Osteocyte (in vitro differentiated cells): Measurements from ENCODE around the gene UGGT2. TPM values are rescaled to one million over a fixed set of nuclear protein-coding genes. Genes with fewer than 3 reads are reported as not detected.
"Not testable (repeated sequence)": the region's sequence is repeated elsewhere in the genome, so short reads cannot be mapped to it uniquely, and the experiment has no call there.

Source experiments
- DNase-seq: peaks from one replicate; pipeline ENCODE4 v3.0.0; 2021; ENCODE audit warnings: mixed read lengths; ENCODE audit not compliant: unreplicated experiment; ENCODE audit errors: extremely low spot score
- H3K27ac Mint-ChIP-seq: one replicate; pipeline ENCODE4 v1.8.0; 2021; ENCODE audit warnings: mild to moderate bottlenecking, mixed read lengths; ENCODE audit not compliant: unreplicated experiment
- H3K27me3 Mint-ChIP-seq: one replicate; pipeline ENCODE4 v1.8.0; 2021; ENCODE audit warnings: mixed read lengths; ENCODE audit not compliant: unreplicated experiment
- H3K36me3 Mint-ChIP-seq: one replicate; pipeline ENCODE4 v1.8.0; 2021; ENCODE audit warnings: mixed read lengths; ENCODE audit not compliant: unreplicated experiment
- H3K4me1 Mint-ChIP-seq: one replicate; pipeline ENCODE4 v1.8.0; 2021; ENCODE audit warnings: mixed read lengths; ENCODE audit not compliant: unreplicated experiment
- H3K4me3 Mint-ChIP-seq: one replicate; pipeline ENCODE4 v1.8.0; 2021; ENCODE audit warnings: mild to moderate bottlenecking, moderate library complexity, mixed read lengths; ENCODE audit not compliant: unreplicated experiment
- H3K9me3 Mint-ChIP-seq: one replicate; pipeline ENCODE4 v1.8.0; 2021; ENCODE audit warnings: mixed read lengths; ENCODE audit not compliant: unreplicated experiment
- total RNA-seq: library from RNA; stranded (reverse); gene quantifications from 2 replicates; pipeline ENCODE4 v1.2.1, GENCODE V29; 2021
- TF ChIP-seq, protein P1 (sequence below): fragments of 200-600 bp; sonication (generic); IDR thresholded peaks from 2 replicates; pipeline ENCODE4 v1.5.0; 2021; ENCODE audit warnings: antibody characterized with exemption, mild to moderate bottlenecking, moderate library complexity

UGGT2 gene
- total RNA-seq, 1 donor from 2014 or later, result 34.1 TPM

DNA sequence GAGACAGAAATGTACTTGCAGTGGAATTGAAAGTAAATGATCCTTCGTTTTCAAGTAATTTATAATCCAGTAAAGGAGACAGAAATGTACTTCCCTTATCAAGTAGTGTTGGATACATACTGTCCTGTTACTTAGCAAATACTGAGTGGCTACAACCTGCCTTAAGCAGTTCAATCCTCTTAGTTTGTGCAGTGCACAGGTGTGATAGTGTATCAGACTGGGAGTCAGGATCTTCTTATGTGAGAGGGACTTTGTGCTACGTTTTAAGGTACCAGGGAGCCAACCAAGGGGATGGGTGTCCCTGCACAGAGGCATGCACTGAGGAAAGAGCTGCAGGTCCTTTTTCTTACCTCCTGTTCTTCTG is 265.1 kb downstream of the UGGT2 start:
- Mint-ChIP-seq H3K27ac (peak overlapping the region; percentile 53), H3K4me1 (peaks cover 30% of the 10 kb centered on the region), H3K4me3 (no peak overlapping the region), H3K36me3 (peaks cover 37% of the 10 kb centered on the region), H3K27me3 (no peaks in the 10 kb centered on the region), H3K9me3 (peaks cover 8% of the 10 kb centered on the region)
- DNase-seq, result no peak
- TF ChIP-seq, protein P1, sequence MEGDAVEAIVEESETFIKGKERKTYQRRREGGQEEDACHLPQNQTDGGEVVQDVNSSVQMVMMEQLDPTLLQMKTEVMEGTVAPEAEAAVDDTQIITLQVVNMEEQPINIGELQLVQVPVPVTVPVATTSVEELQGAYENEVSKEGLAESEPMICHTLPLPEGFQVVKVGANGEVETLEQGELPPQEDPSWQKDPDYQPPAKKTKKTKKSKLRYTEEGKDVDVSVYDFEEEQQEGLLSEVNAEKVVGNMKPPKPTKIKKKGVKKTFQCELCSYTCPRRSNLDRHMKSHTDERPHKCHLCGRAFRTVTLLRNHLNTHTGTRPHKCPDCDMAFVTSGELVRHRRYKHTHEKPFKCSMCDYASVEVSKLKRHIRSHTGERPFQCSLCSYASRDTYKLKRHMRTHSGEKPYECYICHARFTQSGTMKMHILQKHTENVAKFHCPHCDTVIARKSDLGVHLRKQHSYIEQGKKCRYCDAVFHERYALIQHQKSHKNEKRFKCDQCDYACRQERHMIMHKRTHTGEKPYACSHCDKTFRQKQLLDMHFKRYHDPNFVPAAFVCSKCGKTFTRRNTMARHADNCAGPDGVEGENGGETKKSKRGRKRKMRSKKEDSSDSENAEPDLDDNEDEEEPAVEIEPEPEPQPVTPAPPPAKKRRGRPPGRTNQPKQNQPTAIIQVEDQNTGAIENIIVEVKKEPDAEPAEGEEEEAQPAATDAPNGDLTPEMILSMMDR, result no peak

DNA sequence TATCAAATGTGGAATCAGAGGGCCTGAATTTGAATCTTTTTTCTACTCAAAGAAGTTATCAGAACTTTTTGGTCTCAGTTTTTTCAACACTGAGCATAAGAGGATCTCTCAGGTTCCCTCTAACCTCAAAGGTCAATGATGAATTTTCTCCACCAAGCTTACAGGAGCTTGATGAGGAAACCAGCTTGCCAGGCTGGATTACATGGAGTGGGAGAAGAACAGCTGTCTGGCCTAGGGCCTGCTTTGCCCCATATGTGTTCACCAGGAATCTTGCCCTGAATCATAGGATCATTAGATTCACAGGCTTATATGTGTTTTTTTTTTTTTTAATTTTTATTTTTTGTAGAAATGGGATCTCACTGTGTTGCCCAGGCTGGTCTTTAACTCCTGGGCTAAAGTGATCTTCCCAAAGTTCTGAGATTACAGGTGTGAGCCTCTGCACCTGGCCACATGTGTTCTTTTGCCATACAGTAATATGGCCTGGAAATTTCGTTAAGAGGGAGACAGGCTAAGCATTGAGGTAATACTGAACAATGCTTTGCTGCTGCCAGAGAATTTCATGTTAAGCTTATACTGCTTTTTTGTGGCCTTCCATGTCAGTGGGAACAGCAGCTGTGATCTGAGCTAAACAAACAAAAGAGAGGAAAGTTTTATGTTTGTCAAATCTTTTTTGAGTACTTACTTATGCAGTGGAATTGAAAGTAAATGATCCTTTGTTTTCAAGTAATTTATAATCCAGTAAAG is 265.7 kb downstream of the UGGT2 start:
- no peak for DNase-seq
- Mint-ChIP-seq H3K27ac (peak overlapping the region; percentile 53), H3K36me3 (peaks cover 38% of the 10 kb centered on the region)

DNA sequence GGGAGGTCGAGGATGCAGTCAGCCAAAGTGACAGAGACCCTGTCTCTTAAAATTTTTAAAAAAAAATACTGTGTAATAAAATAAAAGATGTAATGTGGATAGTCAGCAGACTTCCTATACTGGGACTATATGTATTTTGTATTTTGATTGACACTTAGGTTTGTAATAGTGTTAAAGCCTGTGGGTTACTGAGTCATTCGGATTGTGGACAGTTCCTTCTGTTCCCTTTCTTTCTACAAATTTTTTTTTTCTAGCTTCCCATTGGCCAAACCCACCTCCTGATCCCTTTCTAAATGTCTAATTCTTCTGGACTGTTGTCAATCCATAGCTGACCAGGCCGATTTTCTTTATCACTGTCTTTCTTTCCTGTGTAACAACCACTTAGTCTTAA is 268.3 kb downstream of the UGGT2 start:
- no peak for DNase-seq
- peak overlapping the region; percentile 90 for H3K27ac Mint-ChIP-seq
- H3K36me3 Mint-ChIP-seq, result peaks cover 27% of the 10 kb centered on the region
- H3K9me3 Mint-ChIP-seq, result peaks cover 14% of the 10 kb centered on the region
- no peak overlapping the region for H3K4me3 Mint-ChIP-seq
- TF ChIP-seq, protein P1, result no peak
- H3K27me3 Mint-ChIP-seq, result no peaks in the 10 kb centered on the region
- H3K4me1 Mint-ChIP-seq, result peaks cover 31% of the 10 kb centered on the region

More for the DNA sequence above, 265.7 kb downstream of the UGGT2 start:
- no peak overlapping the region for H3K4me3 Mint-ChIP-seq
- H3K9me3 Mint-ChIP-seq, result peaks cover 13% of the 10 kb centered on the region
- H3K4me1 Mint-ChIP-seq, result peaks cover 31% of the 10 kb centered on the region
- TF ChIP-seq, protein P1, result no peak
- no peaks in the 10 kb centered on the region for H3K27me3 Mint-ChIP-seq

DNA sequence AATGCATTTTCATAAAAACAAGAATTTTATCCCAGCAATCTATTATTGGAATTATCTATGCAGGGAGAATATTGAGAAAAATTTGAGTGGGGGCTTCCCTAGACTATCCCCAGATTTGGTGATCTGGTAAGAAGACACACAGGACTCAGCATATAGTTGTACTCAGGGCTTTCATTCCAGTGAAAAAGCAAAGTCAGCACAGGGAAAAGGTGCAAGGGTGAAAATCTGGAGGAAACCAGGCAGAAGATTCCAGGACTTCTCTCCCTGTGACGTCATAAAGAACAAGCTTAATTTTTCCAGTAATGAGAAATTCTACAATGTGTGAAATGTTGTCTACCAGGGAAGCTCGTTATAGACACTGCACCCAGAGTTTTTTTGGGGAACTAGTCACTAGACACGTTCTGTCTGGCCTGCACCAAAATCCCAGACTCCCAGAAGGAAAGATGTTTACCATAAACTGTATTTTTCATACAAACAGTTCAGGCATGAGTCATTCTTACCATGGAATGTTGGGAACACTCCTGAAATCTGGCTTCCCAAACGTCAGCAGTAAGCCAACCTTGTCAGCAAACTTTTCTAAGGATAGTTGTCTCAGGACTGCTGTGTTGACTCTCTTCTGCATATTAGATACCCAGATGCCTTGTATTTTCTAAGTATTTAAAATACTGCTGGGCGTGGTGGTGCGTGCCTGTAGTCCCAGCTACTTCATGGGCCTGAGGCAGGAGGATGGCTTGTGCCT is 268.9 kb downstream of the UGGT2 start:
- H3K9me3 Mint-ChIP-seq, result peaks cover 9% of the 10 kb centered on the region
- TF ChIP-seq, protein P1, result no peak
- H3K4me1 Mint-ChIP-seq, result peaks cover 31% of the 10 kb centered on the region
- no peaks in the 10 kb centered on the region for H3K27me3 Mint-ChIP-seq
- H3K36me3 Mint-ChIP-seq, result peaks cover 21% of the 10 kb centered on the region
- DNase-seq, result no peak
- peak overlapping the region; percentile 90 for H3K27ac Mint-ChIP-seq
- H3K4me3 Mint-ChIP-seq, result no peak overlapping the region

DNA sequence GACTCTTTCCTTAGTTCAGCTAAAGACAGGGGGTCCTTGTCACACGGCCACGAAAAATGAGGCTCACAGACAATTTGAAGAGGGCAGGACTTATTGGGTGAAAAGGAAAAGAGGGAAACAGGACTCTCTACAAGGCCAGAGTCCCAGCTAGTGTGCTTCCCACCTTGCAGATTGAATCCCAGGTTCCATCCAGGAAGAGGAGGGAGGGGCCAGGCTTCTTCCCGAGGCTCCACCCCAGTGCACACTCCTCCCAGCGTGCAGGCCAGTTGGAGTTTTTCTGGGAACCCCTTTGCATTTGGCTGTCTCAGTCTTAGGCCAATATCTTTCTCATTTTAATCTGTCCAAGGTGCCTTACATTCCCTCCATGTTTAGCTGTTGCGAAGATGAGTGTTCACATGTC is 269.5 kb downstream of the UGGT2 start:
- Mint-ChIP-seq H3K9me3 (peaks cover 9% of the 10 kb centered on the region), H3K4me1 (peaks cover 31% of the 10 kb centered on the region), H3K27me3 (no peaks in the 10 kb centered on the region), H3K27ac (peak overlapping the region; percentile 90), H3K36me3 (peaks cover 15% of the 10 kb centered on the region), H3K4me3 (no peak overlapping the region)
- TF ChIP-seq, protein P1, result no peak
- DNase-seq, result no peak

DNA sequence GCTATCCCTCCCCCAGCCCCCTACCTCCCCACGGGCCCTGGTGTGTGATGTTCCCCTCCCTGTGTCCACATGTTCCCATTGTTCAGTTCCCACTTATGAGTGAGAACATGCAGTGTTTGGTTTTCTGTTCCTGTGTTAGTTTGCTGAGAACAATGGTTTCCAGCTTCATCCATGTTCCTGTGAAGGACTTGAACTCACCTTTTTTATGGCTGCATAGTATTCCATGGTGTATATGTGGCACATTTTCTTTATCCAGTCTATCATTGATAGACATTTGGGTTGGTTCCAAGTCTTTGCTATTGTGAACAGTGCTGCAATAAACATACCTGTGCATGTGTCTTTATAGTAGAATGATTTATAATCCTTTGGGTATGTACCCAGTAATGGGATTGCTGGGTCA is 271.3 kb downstream of the UGGT2 start:
- DNase-seq, result not testable (repeated sequence)
- H3K4me1 Mint-ChIP-seq, result peaks cover 24% of the 10 kb centered on the region

More for the DNA sequence above, 271.3 kb downstream of the UGGT2 start:
- peaks cover 13% of the 10 kb centered on the region for H3K36me3 Mint-ChIP-seq
- not testable (repeated sequence) for H3K4me3 Mint-ChIP-seq, H3K27ac Mint-ChIP-seq, H3K27me3 Mint-ChIP-seq, H3K9me3 Mint-ChIP-seq
